GDM1 (cell line): ENCODE measurements around the gene EPHA3.

Experiments used
- DNase-seq: peaks from one replicate; lab custom pipeline; 2025; lab: John Stamatoyannopoulos, UW

EPHA3 gene

DNA sequence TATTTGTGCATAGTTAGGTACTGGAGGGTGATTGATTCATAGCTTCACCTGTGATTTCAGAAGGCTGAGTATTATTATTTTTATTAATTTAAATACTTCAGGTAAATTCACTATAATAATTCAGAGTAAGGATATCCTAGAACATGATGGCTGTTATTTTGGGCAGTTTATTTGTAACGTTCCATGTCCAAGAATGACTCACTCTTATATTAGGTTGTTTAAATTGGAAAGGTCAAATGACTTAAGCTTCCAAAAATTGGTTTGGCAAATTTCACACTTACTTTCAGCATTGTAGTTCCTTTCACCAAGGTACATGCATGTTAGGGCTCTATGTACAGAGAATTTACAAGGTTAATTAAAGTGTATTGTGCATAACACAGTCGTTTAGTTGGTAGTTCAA, 120.2 kb downstream of the EPHA3 start:
- DNase-seq: no peak

DNA sequence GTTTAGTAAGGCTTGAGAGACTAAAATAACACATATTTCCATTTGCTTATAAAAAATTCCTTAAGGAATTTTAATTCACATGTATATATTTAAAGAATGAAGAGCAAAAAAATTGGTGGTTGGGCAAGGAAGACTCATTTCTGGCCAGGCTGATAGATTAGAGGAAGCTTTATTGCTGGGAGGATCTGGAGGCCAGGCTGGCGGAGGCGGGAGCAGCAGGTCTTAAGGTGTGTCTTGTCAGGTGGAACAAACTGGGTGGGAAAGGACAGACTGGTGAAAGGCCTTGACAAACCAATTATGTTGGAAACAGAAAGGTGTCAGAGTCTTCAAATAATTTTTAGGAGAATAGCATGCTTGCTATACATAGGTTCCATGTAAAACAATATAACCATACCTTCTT, 124.7 kb downstream of the EPHA3 start:
- DNase-seq: no peak

DNA sequence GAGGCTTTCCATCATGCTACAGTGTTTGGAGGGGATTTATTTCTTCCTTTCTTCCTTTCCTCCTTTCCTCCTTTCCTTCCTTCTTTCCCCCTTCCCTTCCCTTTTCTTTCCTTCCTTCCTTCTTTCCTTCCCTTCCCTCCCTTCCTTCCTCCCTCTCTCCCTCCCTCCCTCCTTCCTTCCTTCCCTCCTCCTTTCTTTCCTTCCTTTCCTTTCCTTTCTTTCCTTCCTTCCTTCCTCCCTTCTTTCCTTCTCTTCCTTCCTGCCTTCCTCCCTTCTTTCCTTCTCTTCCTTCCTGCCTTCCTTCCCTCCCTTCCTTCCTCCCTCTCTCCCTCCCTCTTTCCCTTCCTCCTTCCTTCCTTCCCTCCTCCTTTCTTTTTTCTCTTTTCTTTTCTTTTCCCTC, 127.2 kb downstream of the EPHA3 start:
- DNase-seq: no peak

- no peak for DNase-seq
These were observed 131.4 kb downstream of the EPHA3 start for GRCh38 chr3:89238846-89239245.

- no peak for DNase-seq
These were observed 132.4 kb downstream of the EPHA3 start for GRCh38 chr3:89239774-89240173.

GRCh38 chr3:89245612-89246011, 138.2 kb downstream of the EPHA3 start:
- DNase-seq: no peak

DNA sequence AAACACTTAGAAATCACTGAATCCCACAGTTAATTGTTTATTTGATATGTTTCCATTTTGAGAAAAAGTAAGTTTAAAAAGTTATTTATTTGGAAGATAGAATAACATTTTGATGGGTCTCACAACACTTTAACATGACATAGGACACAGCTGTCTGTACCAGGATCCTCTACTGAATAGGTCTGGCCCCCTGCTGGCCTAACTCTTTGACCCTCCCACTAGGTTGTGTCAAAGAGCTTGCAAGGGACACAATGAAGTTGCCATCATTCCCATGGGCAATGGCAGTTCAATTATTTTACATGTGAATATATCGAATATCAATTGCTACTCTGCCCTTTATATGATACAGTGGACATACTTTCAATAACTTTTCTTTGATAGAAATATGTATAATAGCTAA, 138.9 kb downstream of the EPHA3 start:
- DNase-seq: no peak

- no peak for DNase-seq
These were observed 143.3 kb downstream of the EPHA3 start for GRCh38 chr3:89250742-89251141.

- no peak for DNase-seq
These were observed 144.6 kb downstream of the EPHA3 start for GRCh38 chr3:89252016-89252415.

GRCh38 chr3:89252860-89253259, 145.4 kb downstream of the EPHA3 start:
- no peak for DNase-seq

DNA sequence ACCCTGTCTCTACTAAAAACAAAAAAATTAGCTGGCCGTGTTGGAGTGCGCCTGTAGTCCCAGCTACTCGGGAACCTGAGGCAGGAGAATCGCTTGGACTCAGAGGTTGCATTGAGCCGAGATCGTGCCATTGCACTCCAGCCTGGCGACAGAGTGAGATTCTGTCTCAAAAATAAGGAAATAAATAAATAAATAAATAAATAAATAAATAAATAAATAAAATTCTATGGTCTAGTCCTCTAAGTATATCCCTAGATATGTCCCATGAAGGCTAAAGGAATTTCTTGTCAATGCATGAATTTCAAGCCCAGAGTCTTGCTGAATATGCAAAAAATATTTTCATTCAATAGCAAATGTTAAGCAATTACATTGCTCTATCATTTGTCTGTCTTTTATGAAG, 149.0 kb downstream of the EPHA3 start:
- no peak for DNase-seq

DNA sequence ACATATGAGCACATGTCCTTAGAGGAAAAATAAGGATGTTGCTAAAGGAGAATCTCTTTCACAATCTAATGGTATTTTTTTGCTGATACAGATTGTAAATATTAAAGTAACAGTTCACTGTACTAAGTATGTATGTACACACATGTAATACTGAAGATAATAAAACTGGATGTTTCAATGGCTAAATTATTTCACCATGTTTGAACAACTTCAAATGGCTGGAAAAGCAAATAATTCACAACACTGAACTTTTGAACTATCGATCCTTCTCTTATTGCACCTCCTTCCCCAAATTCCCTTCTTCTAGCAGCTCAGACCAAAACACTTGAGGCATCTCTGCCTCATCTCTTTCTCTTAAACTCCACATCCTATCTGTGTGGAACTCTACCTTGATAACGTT, 149.5 kb downstream of the EPHA3 start:
- no peak for DNase-seq

GRCh38 chr3:89260721-89261120, 153.3 kb downstream of the EPHA3 start:
- DNase-seq: no peak

- DNase-seq: no peak
These were observed 154.3 kb downstream of the EPHA3 start for GRCh38 chr3:89261673-89262072.

GRCh38 chr3:89262309-89262929, 155.0 kb downstream of the EPHA3 start:
- no peak for DNase-seq

DNA sequence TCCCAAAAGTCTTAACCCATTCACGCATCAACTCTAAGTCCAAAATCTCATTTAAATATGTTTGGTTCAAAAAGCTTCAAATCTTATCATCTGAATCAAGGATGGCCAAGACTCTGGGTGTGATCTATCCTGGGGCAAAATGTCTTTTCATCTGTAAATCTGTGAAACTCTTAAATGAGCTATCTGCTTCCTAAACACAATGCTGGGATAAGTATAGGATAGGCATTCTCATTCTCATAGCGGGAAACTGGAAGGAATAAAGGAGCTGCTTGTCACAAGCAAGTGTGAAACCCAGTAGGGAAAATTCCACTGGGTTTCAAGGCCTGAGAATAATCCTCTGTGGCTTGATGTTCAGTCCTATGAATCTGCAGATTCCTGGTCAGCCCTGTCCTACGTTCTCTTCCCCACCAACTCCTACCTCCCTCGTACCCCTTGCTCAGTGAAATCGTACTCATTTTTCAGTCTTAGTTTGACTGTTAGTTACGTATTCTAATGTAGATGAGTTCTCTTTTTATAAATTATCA, 156.7 kb downstream of the EPHA3 start:
- DNase-seq: no peak

DNA sequence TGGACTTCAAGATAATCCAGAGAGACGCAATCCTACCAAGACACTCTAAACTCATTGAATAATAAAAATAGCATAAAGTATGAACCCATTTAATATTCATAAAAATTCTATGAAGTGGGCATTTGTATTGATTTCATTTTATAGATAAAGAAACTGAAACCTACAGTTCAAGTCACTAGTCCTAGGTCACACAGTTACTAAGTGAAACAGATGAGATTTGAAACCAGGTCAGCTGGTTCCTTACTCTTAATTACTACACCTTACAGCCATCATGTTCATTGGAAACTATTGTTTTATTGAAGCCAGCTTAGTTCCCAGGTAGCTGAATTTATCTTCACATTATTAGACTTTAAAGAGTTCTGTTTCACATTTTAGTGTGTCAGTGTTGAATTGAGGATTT, 158.7 kb downstream of the EPHA3 start:
- DNase-seq: no peak

DNA sequence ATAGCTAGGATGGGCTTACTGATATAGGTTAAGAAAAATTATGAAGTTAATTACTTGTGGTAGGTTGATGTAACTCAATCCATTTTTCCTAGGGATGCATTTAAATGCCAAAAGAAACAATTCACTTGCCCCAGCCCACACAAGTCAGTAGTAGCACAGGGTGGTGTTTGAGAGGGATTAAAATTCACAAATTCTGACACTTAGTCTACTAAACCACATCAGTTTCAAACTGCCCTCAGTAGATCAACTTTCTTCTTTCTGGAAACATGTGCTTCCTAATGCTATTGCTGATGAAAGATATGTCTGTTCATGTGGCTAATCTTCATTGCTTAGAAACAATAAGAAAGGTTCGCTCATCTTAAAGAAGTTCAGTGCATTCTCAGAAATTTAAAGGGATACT, 160.6 kb downstream of the EPHA3 start:
- no peak for DNase-seq

- DNase-seq: no peak
These were observed 162.8 kb downstream of the EPHA3 start for GRCh38 chr3:89270201-89270600.

DNA sequence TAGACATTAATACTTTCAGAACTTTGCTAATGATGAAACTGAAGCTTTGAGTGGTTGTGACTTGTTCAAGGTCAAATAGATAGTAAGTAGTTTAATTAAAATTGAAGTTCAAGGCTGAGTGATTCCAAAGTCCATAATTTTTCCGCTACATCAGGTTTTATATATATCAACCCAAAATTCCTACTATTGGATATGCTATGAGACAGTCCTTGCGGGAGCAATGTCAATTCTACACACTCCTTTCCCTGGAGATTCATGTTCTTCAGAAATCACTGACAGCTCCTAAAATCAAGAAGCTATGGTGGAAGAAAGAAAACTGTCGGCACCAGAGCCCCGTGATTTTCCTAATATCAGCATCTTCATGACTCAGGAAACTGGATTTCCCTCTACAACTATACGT, 167.6 kb downstream of the EPHA3 start:
- no peak for DNase-seq

- no peak for DNase-seq
These were observed 168.7 kb downstream of the EPHA3 start for GRCh38 chr3:89276116-89276515.

- DNase-seq: no peak
These were observed 171.0 kb downstream of the EPHA3 start for GRCh38 chr3:89278302-89279025.

- no peak for DNase-seq
These were observed 172.9 kb downstream of the EPHA3 start for GRCh38 chr3:89280301-89280700.
